ENCODE data around the gene NFE2L3. TPM values are rescaled to one million over a fixed set of nuclear protein-coding genes. Genes with fewer than 3 reads are reported as not detected.

The NFE2L3 gene
- total RNA-seq, 1 experiment from 2014 or later, result 40.0 TPM

GRCh38 chr7:26135551-26135950 is 16.4 kb upstream of the NFE2L3 start:
- no peak overlapping the region for H2AFZ ChIP-seq (ENCODE audit: low read length)
- H3K9me3 ChIP-seq (ENCODE audit: low read length), result no peaks in the 10 kb centered on the region
- H3K4me1 ChIP-seq (ENCODE audit: insufficient read depth, low read length), result no peaks in the 10 kb centered on the region
- H3K27me3 ChIP-seq (ENCODE audit: low read length), result no peaks in the 10 kb centered on the region
- no peak overlapping the region for H3K4me3 ChIP-seq (ENCODE audit: low read length)
- no peaks in the 10 kb centered on the region for H3K9me2 ChIP-seq (replicated peaks; ENCODE audit: low read length)
- H4K20me1 ChIP-seq (ENCODE audit: low read length), result no peaks in the 10 kb centered on the region
- no peak overlapping the region for H3K9ac ChIP-seq (ENCODE audit: low read length)
- no peak for TF ChIP-seq EZH2phosphoT487 (IDR thresholded peaks at IDR 0.05; ENCODE audit: borderline replicate concordance, low read length)
- TF ChIP-seq CTCF (conservative IDR thresholded peaks at IDR 0.05; ENCODE audit: low read depth, low read length), result no peak
- TF ChIP-seq EZH2 (IDR thresholded peaks at IDR 0.05; ENCODE audit: low read length, unreplicated experiment), result no peak
- BruUV-seq (replicated peaks), result no TSS peak
- CTCF ChIA-PET, result no interaction called here
- H3K27ac ChIP-seq (ENCODE audit: low read length), result no peak overlapping the region
- DNase-seq (no peak), ATAC-seq (no peak)
- H3K36me3 ChIP-seq (ENCODE audit: low read depth, low read length), result no peaks in the 10 kb centered on the region
- H3F3A ChIP-seq (ENCODE audit: low read length, unreplicated experiment), result no peaks in the 10 kb centered on the region
- intact Hi-C loops (cut with micrococcal nuclease), result no loop called here
- H3K4me2 ChIP-seq (ENCODE audit: low read length), result no peak overlapping the region
- POLR2A ChIA-PET (ENCODE audit: unreplicated experiment), result no interaction called here
- no peaks in the 10 kb centered on the region for H3K79me2 ChIP-seq (ENCODE audit: low read length)

GRCh38 chr7:26136831-26137230 is 15.2 kb upstream of the NFE2L3 start:
- H2AFZ ChIP-seq (ENCODE audit: low read length), result no peak overlapping the region
- H3K4me1 ChIP-seq (ENCODE audit: insufficient read depth, low read length), result no peaks in the 10 kb centered on the region
- no TSS peak for BruUV-seq (replicated peaks)
- no peak overlapping the region for H3K9ac ChIP-seq (ENCODE audit: low read length)
- no peak overlapping the region for H3K4me3 ChIP-seq (ENCODE audit: low read length)
- no peaks in the 10 kb centered on the region for H3K36me3 ChIP-seq (ENCODE audit: low read depth, low read length)
- POLR2A ChIA-PET (ENCODE audit: unreplicated experiment), result no interaction called here
- no peak for ATAC-seq
- TF ChIP-seq EZH2phosphoT487 (IDR thresholded peaks at IDR 0.05; ENCODE audit: borderline replicate concordance, low read length) (no peak), EZH2 (IDR thresholded peaks at IDR 0.05; ENCODE audit: low read length, unreplicated experiment) (no peak), CTCF (conservative IDR thresholded peaks at IDR 0.05; ENCODE audit: low read depth, low read length) (no peak)
- intact Hi-C loops (cut with micrococcal nuclease), result no loop called here
- H3K4me2 ChIP-seq (ENCODE audit: low read length), result no peak overlapping the region
- H3K9me3 ChIP-seq (ENCODE audit: low read length), result no peaks in the 10 kb centered on the region
- H3K27me3 ChIP-seq (ENCODE audit: low read length), result no peaks in the 10 kb centered on the region
- CTCF ChIA-PET, result no interaction called here
- H3F3A ChIP-seq (ENCODE audit: low read length, unreplicated experiment), result no peaks in the 10 kb centered on the region
- H3K79me2 ChIP-seq (ENCODE audit: low read length), result no peaks in the 10 kb centered on the region
- no peaks in the 10 kb centered on the region for H4K20me1 ChIP-seq (ENCODE audit: low read length)
- no peaks in the 10 kb centered on the region for H3K9me2 ChIP-seq (replicated peaks; ENCODE audit: low read length)
- H3K27ac ChIP-seq (ENCODE audit: low read length), result no peak overlapping the region
- no peak for DNase-seq

DNA sequence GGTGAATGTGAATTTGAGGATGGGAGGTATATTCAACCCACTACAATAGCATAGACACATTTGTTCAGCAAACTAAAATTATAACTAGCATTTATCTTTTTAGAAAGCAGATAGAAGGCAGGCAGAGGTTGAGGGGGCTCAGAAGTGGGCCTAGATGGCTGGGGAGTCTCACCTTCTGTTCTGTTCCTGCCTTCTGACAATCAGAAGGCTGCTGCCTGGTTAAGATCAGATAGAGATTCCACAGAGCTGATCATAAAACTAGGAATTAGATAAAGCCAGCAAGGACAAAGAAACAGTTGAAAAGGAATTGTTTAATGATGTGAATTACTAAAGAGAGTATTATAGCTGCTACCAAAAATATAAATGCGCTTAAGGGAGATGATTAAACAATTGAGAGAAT is 11.6 kb upstream of the NFE2L3 start:
- Histone ChIP-seq H3K36me3 (ENCODE audit: low read depth, low read length) (no peaks in the 10 kb centered on the region), H3K27ac (ENCODE audit: low read length) (no peak overlapping the region), H3K4me1 (ENCODE audit: insufficient read depth, low read length) (peaks cover 10% of the 10 kb centered on the region), H3K9me2 (replicated peaks; ENCODE audit: low read length) (no peaks in the 10 kb centered on the region), H3K4me2 (ENCODE audit: low read length) (no peak overlapping the region), H3K9me3 (ENCODE audit: low read length) (no peaks in the 10 kb centered on the region), H3K27me3 (ENCODE audit: low read length) (no peaks in the 10 kb centered on the region), H2AFZ (ENCODE audit: low read length) (no peak overlapping the region), H3K9ac (ENCODE audit: low read length) (no peak overlapping the region), H4K20me1 (ENCODE audit: low read length) (no peaks in the 10 kb centered on the region), H3F3A (ENCODE audit: low read length, unreplicated experiment) (no peaks in the 10 kb centered on the region), H3K4me3 (ENCODE audit: low read length) (no peak overlapping the region), H3K79me2 (ENCODE audit: low read length) (no peaks in the 10 kb centered on the region)
- ChIA-PET POLR2A (ENCODE audit: unreplicated experiment) (no interaction called here), CTCF (no interaction called here)
- no peak for DNase-seq
- ATAC-seq, result no peak
- no TSS peak for BruUV-seq (replicated peaks)
- intact Hi-C loops (cut with micrococcal nuclease), result no loop called here
- TF ChIP-seq EZH2phosphoT487 (IDR thresholded peaks at IDR 0.05; ENCODE audit: borderline replicate concordance, low read length), result no peak
- TF ChIP-seq CTCF (conservative IDR thresholded peaks at IDR 0.05; ENCODE audit: low read depth, low read length), result no peak
- no peak for TF ChIP-seq EZH2 (IDR thresholded peaks at IDR 0.05; ENCODE audit: low read length, unreplicated experiment)
